Measurements from ENCODE around the gene PAX7. TPM values are rescaled to one million over a fixed set of nuclear protein-coding genes. Genes with fewer than 3 reads are reported as not detected.

Gene PAX7
- total RNA-seq, 2 donors from 2014 or later: not detected

DNA sequence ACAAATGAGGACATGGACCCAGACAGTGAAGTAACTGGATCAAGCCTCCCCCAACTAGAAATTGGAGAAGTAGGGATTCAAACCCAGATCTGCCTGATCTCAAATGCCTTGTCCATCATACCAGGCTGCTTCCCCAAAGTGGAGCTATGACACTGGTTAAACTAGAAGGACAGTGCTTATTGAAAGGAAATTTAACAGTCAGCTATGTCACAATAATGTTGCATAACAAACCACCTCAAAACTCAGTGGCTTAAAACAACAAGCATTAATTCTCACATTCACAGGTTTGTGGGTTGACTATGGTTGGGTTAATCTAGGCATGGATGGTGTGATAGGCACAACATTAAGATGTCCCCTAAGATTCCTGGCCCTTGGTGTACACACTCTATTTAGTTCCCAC is 121.8 kb downstream of the PAX7 start:
- Histone ChIP-seq H3K4me1 (no peaks in the 10 kb centered on the region), H3K27ac (no peak overlapping the region), H3K4me3 (no peak overlapping the region), H3K27me3 (no peaks in the 10 kb centered on the region), H3K36me3 (replicated peaks in 1 of 2; ENCODE audit: insufficient read depth in 1 of 2, low read depth in 2 of 2) (no peaks in the 10 kb centered on the region), H3K9me3 (no peaks in the 10 kb centered on the region)
- no peak for DNase-seq
- no peak for ATAC-seq
- intact Hi-C loops (cut with DNase I): no loop called here
- TF ChIP-seq, protein P1, sequence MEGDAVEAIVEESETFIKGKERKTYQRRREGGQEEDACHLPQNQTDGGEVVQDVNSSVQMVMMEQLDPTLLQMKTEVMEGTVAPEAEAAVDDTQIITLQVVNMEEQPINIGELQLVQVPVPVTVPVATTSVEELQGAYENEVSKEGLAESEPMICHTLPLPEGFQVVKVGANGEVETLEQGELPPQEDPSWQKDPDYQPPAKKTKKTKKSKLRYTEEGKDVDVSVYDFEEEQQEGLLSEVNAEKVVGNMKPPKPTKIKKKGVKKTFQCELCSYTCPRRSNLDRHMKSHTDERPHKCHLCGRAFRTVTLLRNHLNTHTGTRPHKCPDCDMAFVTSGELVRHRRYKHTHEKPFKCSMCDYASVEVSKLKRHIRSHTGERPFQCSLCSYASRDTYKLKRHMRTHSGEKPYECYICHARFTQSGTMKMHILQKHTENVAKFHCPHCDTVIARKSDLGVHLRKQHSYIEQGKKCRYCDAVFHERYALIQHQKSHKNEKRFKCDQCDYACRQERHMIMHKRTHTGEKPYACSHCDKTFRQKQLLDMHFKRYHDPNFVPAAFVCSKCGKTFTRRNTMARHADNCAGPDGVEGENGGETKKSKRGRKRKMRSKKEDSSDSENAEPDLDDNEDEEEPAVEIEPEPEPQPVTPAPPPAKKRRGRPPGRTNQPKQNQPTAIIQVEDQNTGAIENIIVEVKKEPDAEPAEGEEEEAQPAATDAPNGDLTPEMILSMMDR (IDR thresholded peaks at IDR 0.05): no peak
- TF ChIP-seq POLR2A (IDR thresholded peaks at IDR 0.05): no peak

DNA sequence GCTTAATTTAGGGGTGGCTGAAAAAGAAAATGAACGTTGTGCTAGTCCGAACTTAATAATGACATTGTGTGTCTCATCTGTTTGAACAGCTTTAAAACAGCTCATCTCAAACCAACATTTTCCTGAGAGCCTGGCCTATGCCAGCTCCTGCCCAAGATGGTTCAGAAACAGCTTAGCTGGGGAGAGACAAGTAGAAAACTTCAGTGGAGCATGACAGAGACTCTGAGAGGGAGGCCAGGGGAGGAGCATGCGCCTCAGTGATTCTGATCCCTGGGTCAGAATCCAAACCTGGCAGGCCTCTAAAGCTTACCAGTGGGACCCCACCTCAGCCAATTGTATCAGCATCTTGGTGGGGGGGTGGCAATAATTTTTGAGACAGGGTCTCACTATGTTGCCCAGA is 129.5 kb downstream of the PAX7 start:
- no peak for ATAC-seq
- intact Hi-C loops (cut with DNase I): no loop called here
- no peak for DNase-seq

DNA sequence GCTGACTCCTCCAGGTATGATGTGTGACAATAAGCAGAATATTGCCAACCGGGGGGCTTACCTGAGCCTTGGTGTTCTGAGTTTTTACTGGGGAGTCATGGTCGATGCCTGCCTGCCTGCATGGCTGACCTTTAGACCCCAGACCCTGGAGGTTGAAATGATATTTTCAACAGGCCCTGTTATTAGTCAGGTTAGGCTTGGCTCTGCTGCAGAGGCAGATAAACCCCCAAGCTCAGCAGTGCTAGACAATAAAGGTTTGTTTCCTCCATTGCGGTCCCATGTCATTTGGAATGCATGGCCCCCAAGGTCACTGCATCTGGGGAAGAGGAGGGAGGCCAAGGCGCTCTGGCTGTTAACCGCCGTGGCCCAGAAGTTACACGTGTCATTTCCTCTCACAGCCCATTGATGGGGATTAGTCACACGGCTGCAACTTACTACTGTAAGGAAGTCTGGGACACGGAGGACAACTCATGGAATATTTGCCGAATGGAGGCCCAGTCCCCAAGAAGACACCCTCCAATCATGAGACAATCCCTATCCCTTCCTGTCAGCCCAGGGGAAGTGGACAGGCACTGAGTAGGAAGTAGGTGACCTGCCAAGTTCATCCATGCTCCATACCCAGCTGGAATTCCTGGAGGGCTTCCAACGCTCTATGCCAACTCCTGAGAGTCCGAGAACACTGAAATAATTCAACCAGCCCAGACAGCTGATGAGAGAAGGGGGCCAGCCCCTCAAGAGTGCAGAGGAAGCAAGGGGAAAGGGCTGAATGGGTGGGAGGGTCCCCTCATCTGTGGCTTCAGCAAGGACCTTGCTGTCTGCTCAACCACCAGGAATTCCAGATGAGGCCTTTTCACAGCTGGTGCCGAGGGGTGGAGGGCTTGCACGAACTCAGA is 131.5 kb downstream of the PAX7 start:
- ATAC-seq (no peak), DNase-seq (peak in 1 of 4 donors; percentile 8)
- no peaks in the 10 kb centered on the region for H3K4me1 ChIP-seq
- no peak overlapping the region for H3K4me3 ChIP-seq
- no peaks in the 10 kb centered on the region for H3K36me3 ChIP-seq (replicated peaks in 1 of 2; ENCODE audit: insufficient read depth in 1 of 2, low read depth in 2 of 2)
- no peak for TF ChIP-seq POLR2A (IDR thresholded peaks at IDR 0.05)
- TF ChIP-seq, protein P1 (IDR thresholded peaks at IDR 0.05): no peak
- H3K27me3 ChIP-seq: no peaks in the 10 kb centered on the region
- WGBS, 2 donors: 49 to 67% methylated on average over 13 to 14 of the region's 14 CpGs
- intact Hi-C loops (cut with DNase I): no loop called here
- H3K9me3 ChIP-seq: no peaks in the 10 kb centered on the region
- no peak overlapping the region for H3K27ac ChIP-seq

More for the DNA sequence above, 129.5 kb downstream of the PAX7 start:
- Histone ChIP-seq H3K27me3 (no peaks in the 10 kb centered on the region), H3K36me3 (replicated peaks in 1 of 2; ENCODE audit: insufficient read depth in 1 of 2, low read depth in 2 of 2) (no peaks in the 10 kb centered on the region), H3K27ac (no peak overlapping the region), H3K4me3 (no peak overlapping the region), H3K4me1 (no peaks in the 10 kb centered on the region), H3K9me3 (no peaks in the 10 kb centered on the region)
- no peak for TF ChIP-seq POLR2A (IDR thresholded peaks at IDR 0.05)
- TF ChIP-seq, protein P1 (IDR thresholded peaks at IDR 0.05): no peak
- 75 to 83% methylated on average over 3 of the region's 3 CpGs for WGBS, 2 donors

DNA sequence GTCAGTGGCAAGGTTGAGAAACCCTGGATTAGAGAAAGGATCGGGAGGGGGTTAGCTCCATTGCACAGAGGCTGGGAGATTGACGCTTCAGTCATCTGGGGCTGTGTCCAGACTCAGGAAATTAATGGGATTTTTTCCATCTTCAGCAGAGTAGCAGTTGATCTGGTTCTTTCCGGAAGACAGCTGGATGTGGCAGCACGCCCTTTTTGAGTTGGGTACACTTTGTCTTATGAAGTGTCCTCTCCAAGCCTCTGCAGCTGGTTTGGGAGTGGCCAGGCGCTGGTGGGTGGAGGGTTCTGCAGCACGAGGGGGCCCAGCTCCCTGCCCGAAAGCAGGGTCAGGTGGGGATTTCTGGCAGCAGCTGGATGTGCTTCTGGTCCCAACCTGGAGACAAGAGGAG is 133.7 kb downstream of the PAX7 start:
- no peaks in the 10 kb centered on the region for H3K4me1 ChIP-seq
- ATAC-seq (no peak), DNase-seq (no peak)
- H3K9me3 ChIP-seq: no peaks in the 10 kb centered on the region
- intact Hi-C loops (cut with DNase I): no loop called here
- no peak for TF ChIP-seq POLR2A (IDR thresholded peaks at IDR 0.05)
- TF ChIP-seq, protein P1 (IDR thresholded peaks at IDR 0.05): no peak
- 56 to 60% methylated on average over 6 to 7 of the region's 7 CpGs for WGBS, 2 donors
- H3K27ac ChIP-seq: no peak overlapping the region
- H3K4me3 ChIP-seq: no peak overlapping the region
- no peaks in the 10 kb centered on the region for H3K27me3 ChIP-seq
- H3K36me3 ChIP-seq (replicated peaks in 1 of 2; ENCODE audit: insufficient read depth in 1 of 2, low read depth in 2 of 2): no peaks in the 10 kb centered on the region

DNA sequence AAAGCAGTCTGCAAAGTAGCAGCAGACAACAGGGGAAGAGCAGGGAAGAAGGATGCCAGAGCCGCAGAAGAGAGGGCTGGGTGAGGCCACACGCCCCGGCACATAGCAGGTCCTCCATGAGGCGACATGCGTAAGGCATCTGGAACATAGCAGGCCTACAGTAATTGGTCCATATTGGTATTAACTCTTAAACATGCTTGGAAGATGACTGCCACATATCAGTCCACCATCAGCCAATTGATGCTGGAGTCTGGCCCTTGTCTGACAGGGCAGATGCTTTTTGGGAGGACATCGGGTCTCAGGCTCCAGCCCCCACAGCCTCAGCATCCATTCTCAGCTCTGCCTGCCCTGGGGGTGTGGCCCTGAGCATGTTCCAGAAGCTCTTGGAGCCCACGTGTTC is 135.1 kb downstream of the PAX7 start:
- Histone ChIP-seq H3K27ac (no peak overlapping the region), H3K27me3 (no peaks in the 10 kb centered on the region), H3K36me3 (replicated peaks in 1 of 2; ENCODE audit: insufficient read depth in 1 of 2, low read depth in 2 of 2) (no peaks in the 10 kb centered on the region), H3K4me3 (no peak overlapping the region), H3K4me1 (no peaks in the 10 kb centered on the region), H3K9me3 (no peaks in the 10 kb centered on the region)
- WGBS, 2 donors: 59 to 75% methylated on average over 5 to 7 of the region's 7 CpGs
- TF ChIP-seq, protein P1 (IDR thresholded peaks at IDR 0.05): no peak
- DNase-seq (no peak), ATAC-seq (no peak)
- intact Hi-C loops (cut with DNase I): no loop called here

Data from body of pancreas (tissue), 4 donors.